IPS-11a (cell line): Measurements from ENCODE around the gene RPS6KA2.

Source experiments
- H3K4me3 ChIP-seq: one replicate; pipeline ENCODE4 v1.5.1; 2013; ENCODE audit warnings: low read depth, low read length, control low read depth

The RPS6KA2 gene

GRCh38 chr6:166578536-166579236 lies 48.4 kb downstream of the RPS6KA2 start:
- no peak overlapping the region for H3K4me3 ChIP-seq

- H3K4me3 ChIP-seq: no peak overlapping the region
Observed at GRCh38 chr6:166575205-166575604, 51.8 kb downstream of the RPS6KA2 start.

GRCh38 chr6:166573511-166574216 lies 53.4 kb downstream of the RPS6KA2 start:
- H3K4me3 ChIP-seq: no peak overlapping the region

GRCh38 chr6:166572370-166573261 lies 54.4 kb downstream of the RPS6KA2 start:
- no peak overlapping the region for H3K4me3 ChIP-seq

GRCh38 chr6:166570929-166571713 lies 55.9 kb downstream of the RPS6KA2 start:
- H3K4me3 ChIP-seq: no peak overlapping the region

GRCh38 chr6:166569206-166569605 lies 57.8 kb downstream of the RPS6KA2 start:
- no peak overlapping the region for H3K4me3 ChIP-seq

- H3K4me3 ChIP-seq: no peak overlapping the region
Observed at GRCh38 chr6:166567813-166568212, 59.2 kb downstream of the RPS6KA2 start.

GRCh38 chr6:166567107-166567506 lies 59.9 kb downstream of the RPS6KA2 start:
- no peak overlapping the region for H3K4me3 ChIP-seq

- H3K4me3 ChIP-seq: no peak overlapping the region
Observed at GRCh38 chr6:166566026-166567011, 60.7 kb downstream of the RPS6KA2 start.

- H3K4me3 ChIP-seq: no peak overlapping the region
Observed at GRCh38 chr6:166565084-166565967, 61.7 kb downstream of the RPS6KA2 start.

- no peak overlapping the region for H3K4me3 ChIP-seq
Observed at GRCh38 chr6:166563805-166564204, 63.2 kb downstream of the RPS6KA2 start.

- no peak overlapping the region for H3K4me3 ChIP-seq
Observed at GRCh38 chr6:166563200-166563599, 63.9 kb downstream of the RPS6KA2 start.

- no peak overlapping the region for H3K4me3 ChIP-seq
Observed at GRCh38 chr6:166562726-166563125, 64.3 kb downstream of the RPS6KA2 start.

GRCh38 chr6:166561771-166562359 lies 65.2 kb downstream of the RPS6KA2 start:
- no peak overlapping the region for H3K4me3 ChIP-seq

GRCh38 chr6:166560222-166560621 lies 66.8 kb downstream of the RPS6KA2 start:
- no peak overlapping the region for H3K4me3 ChIP-seq

- no peak overlapping the region for H3K4me3 ChIP-seq
Observed at GRCh38 chr6:166559662-166560061, 67.4 kb downstream of the RPS6KA2 start.

GRCh38 chr6:166559211-166559610 lies 67.8 kb downstream of the RPS6KA2 start:
- no peak overlapping the region for H3K4me3 ChIP-seq
